IMR-90 (cell line): ENCODE measurements around the gene NAIF1. TPM values are rescaled to one million over a fixed set of nuclear protein-coding genes. Genes with fewer than 3 reads are reported as not detected.
A peak's percentile ranks its signal among the peaks of the same experiment; 100 is the strongest.

Experiments used
- ATAC-seq: fragments of 200-7000 bp; cut with Tn5 transposase; 2 replicates; pipeline ENCODE4 v1.9.1; 2020; ENCODE audit warnings: low read depth, mild to moderate bottlenecking, moderate library complexity
- BruUV-seq: library from RNA; stranded (reverse); fragments of 400-500 nt; replicated peaks from 2 replicates; lab custom pipeline; 2021; lab: Mats Ljungman, UMichigan
- CTCF ChIA-PET: fragments of 300-600 bp; formaldehyde crosslinking; extraction: SDS; loops from one replicate; lab custom pipeline; 2021; ENCODE audit warnings: antibody characterized with exemption; lab: Yijun Ruan, JAX
- POLR2A ChIA-PET: fragments of 300-600 bp; sonication (Branson Sonifier 250); formaldehyde crosslinking; loops from one replicate; lab custom pipeline; 2022; ENCODE audit warnings: antibody characterized with exemption; ENCODE audit not compliant: unreplicated experiment; lab: Charles Lee
- DNase-seq: peaks from one replicate; pipeline ENCODE4 v3.0.0; 2013
- H2AFZ ChIP-seq: replicated peaks from 2 replicates; pipeline ENCODE3; 2013; ENCODE audit warnings: low read length, mild to moderate bottlenecking; ENCODE audit not compliant: poor library complexity
- H2AK5ac ChIP-seq: 2 replicates; pipeline ENCODE4 v1.6.1; 2013; ENCODE audit warnings: low read depth, low read length, inconsistent platforms
- H2AK9ac ChIP-seq: replicated peaks from 2 replicates; pipeline ENCODE3; 2013; ENCODE audit warnings: mild to moderate bottlenecking, low read depth, low read length, moderate library complexity; ENCODE audit not compliant: poor library complexity
- H2BK120ac ChIP-seq: 2 replicates; pipeline ENCODE4 v1.6.1; 2013; ENCODE audit warnings: low read depth, low read length, inconsistent platforms
- H2BK15ac ChIP-seq: 3 replicates; pipeline ENCODE4 v1.6.1; 2013; ENCODE audit warnings: low read depth, low read length, inconsistent platforms
- H2BK20ac ChIP-seq: 2 replicates; pipeline ENCODE4 v1.6.1; 2013; ENCODE audit warnings: low read depth, mild to moderate bottlenecking, inconsistent platforms, low read length, moderate library complexity
- H2BK5ac ChIP-seq: 2 replicates; pipeline ENCODE4 v1.6.1; 2013; ENCODE audit warnings: mild to moderate bottlenecking, low read depth, low read length, inconsistent platforms; ENCODE audit not compliant: poor library complexity, severe bottlenecking
- H3K14ac ChIP-seq: replicated peaks from 2 replicates; pipeline ENCODE4 v1.6.1; 2013; ENCODE audit warnings: low read depth, low read length, inconsistent platforms
- H3K18ac ChIP-seq: 2 replicates; pipeline ENCODE4 v1.6.1; 2013; ENCODE audit warnings: low read depth, low read length, control low read depth
- H3K23ac ChIP-seq: 2 replicates; pipeline ENCODE4 v1.6.1; 2013; ENCODE audit warnings: low read depth, low read length, inconsistent platforms
- H3K27ac ChIP-seq: 2 replicates; pipeline ENCODE4 v1.5.1; 2013; ENCODE audit warnings: mild to moderate bottlenecking, control low read depth, low read length; ENCODE audit not compliant: insufficient read depth
- H3K27me3 ChIP-seq: 2 replicates; pipeline ENCODE4 v1.6.1; 2013; ENCODE audit warnings: low read length; ENCODE audit not compliant: control insufficient read depth, insufficient read depth
- H3K36me3 ChIP-seq: 2 replicates; pipeline ENCODE4 v1.6.1; 2013; ENCODE audit warnings: low read length, mixed read lengths; ENCODE audit not compliant: control insufficient read depth, insufficient read depth
- H3K4ac ChIP-seq: 2 replicates; pipeline ENCODE4 v1.6.1; 2013; ENCODE audit warnings: low read depth, low read length, inconsistent platforms
- H3K4me1 ChIP-seq: 2 replicates; pipeline ENCODE4 v1.6.1; 2013; ENCODE audit warnings: low read length, mixed read lengths; ENCODE audit not compliant: control insufficient read depth, insufficient read depth
- H3K4me2 ChIP-seq: 2 replicates; pipeline ENCODE4 v1.6.1; 2013; ENCODE audit warnings: low read depth, mild to moderate bottlenecking, control low read depth, low read length, moderate library complexity
- H3K4me3 ChIP-seq: 2 replicates; pipeline ENCODE4 v1.5.1; 2013; ENCODE audit warnings: low read depth, mild to moderate bottlenecking, control low read depth, low read length, moderate library complexity; ENCODE audit not compliant: insufficient read depth
- H3K56ac ChIP-seq: 2 replicates; pipeline ENCODE4 v1.6.1; 2013; ENCODE audit warnings: low read length, inconsistent platforms; ENCODE audit not compliant: insufficient read depth; ENCODE audit errors: extremely low read depth
- H3K79me1 ChIP-seq, 2 experiments: 2 replicates each; pipeline ENCODE4 v1.6.1; 2013; ENCODE audit warnings: low read length in 2 of 2, inconsistent platforms in 1 of 2, low read depth in 1 of 2
- H3K9ac ChIP-seq: 2 replicates; pipeline ENCODE4 v1.6.1; 2013; ENCODE audit warnings: low read depth, low read length, control low read depth
- H3K9me1 ChIP-seq: 2 replicates; pipeline ENCODE4 v1.6.1; 2013; ENCODE audit warnings: low read length, inconsistent platforms; ENCODE audit not compliant: insufficient read depth
- H3K9me3 ChIP-seq: 2 replicates; pipeline ENCODE4 v1.6.1; 2013; ENCODE audit warnings: low read length; ENCODE audit not compliant: control insufficient read depth, insufficient read depth
- H4K20me1 ChIP-seq: 2 replicates; pipeline ENCODE4 v1.6.1; 2013; ENCODE audit warnings: low read length, inconsistent platforms; ENCODE audit not compliant: insufficient read depth
- H4K5ac ChIP-seq: 2 replicates; pipeline ENCODE4 v1.6.1; 2013; ENCODE audit warnings: mild to moderate bottlenecking, low read depth, low read length, control low read depth
- H4K8ac ChIP-seq, 2 experiments: 2 replicates each; pipeline ENCODE4 v1.6.1; 2013; ENCODE audit warnings: low read depth in 2 of 2, low read length in 2 of 2, control low read depth in 1 of 2, inconsistent platforms in 1 of 2
- H4K91ac ChIP-seq: 2 replicates; pipeline ENCODE4 v1.6.1; 2013; ENCODE audit warnings: low read depth, low read length, inconsistent platforms; ENCODE audit not compliant: insufficient read depth
- BHLHE40 ChIP-seq: fragments of 150-350 bp; IDR thresholded peaks from 2 replicates; pipeline ENCODE4 v1.6.1; 2016; ENCODE audit warnings: mild to moderate bottlenecking, low read depth, low read length
- NFE2L2 ChIP-seq: fragments of 150-350 bp; IDR thresholded peaks from 2 replicates; pipeline ENCODE4 v1.6.1; 2016; ENCODE audit warnings: low read depth, mild to moderate bottlenecking, low read length
- RCOR1 ChIP-seq: IDR thresholded peaks from 2 replicates; pipeline ENCODE4 v1.6.1; 2012; ENCODE audit warnings: mild to moderate bottlenecking, low read length, improper control_type of control experiment; ENCODE audit not compliant: insufficient replicate concordance
- RFX5 ChIP-seq: IDR thresholded peaks from 2 replicates; pipeline ENCODE4 v1.8.0; 2012; ENCODE audit warnings: low read depth, mild to moderate bottlenecking, low read length, moderate library complexity
- SMC3 ChIP-seq: fragments of 150-350 bp; IDR thresholded peaks from 2 replicates; pipeline ENCODE4 v1.6.1; 2016; ENCODE audit warnings: low read depth, mild to moderate bottlenecking, antibody characterized with exemption, low read length, moderate library complexity
- WGBS, 2 experiments: methylation state at CpG; one replicate each; pipeline versions ENCODE4 v1.1.5 to v1.1.7; 2013; ENCODE audit warnings: missing lambda C conversion rate in 2 of 2; ENCODE audit not compliant: insufficient read length in 1 of 2; ENCODE audit errors: extremely low coverage in 2 of 2; 5-methylcytosine and 5-hydroxymethylcytosine counted together
- dilution Hi-C: fragments of 300-500 bp; cut with HindIII; formaldehyde crosslinking; loops from one replicate; pipeline ENCODE4 v1.14.3; 2018; ENCODE audit warnings: low sequenced_read_pairs; ENCODE audit not compliant: unreplicated experiment
- in situ Hi-C: fragments of 300-500 bp; cut with MboI; formaldehyde crosslinking; loops from 3 replicates; pipeline ENCODE4 v1.14.3; 2019; ENCODE audit warnings: low sequenced_read_pairs, inconsistent platforms, mixed read lengths
- intact Hi-C: fragments of 100-400 bp; cut with micrococcal nuclease; formaldehyde crosslinking; loops from 2 replicates; pipeline ENCODE4 v1.10.0; 2022
- polyA plus RNA-seq, 3 experiments: library from polyadenylated mRNA; depleted of rRNA; stranded (reverse); fragments of >200 nt; gene quantifications; 2 replicates each; pipeline ENCODE4 v1.2.3, GENCODE V29; 2012; ENCODE audit warnings: low replicate concordance in 1 of 3
- total RNA-seq: library from RNA; depleted of rRNA; stranded (reverse); fragments of >200 nt; gene quantifications from 2 replicates; pipeline ENCODE4 v1.2.3, GENCODE V29; 2012
- TF ChIP-seq, protein P1 (sequence below): fragments of 150-350 bp; IDR thresholded peaks from 2 replicates; pipeline ENCODE4 v1.6.1; 2017; ENCODE audit warnings: mild to moderate bottlenecking, antibody characterized with exemption, low read length, low read depth
- TF ChIP-seq, protein P2 (sequence below): conservative IDR thresholded peaks from 2 replicates; pipeline ENCODE4 v1.5.1; 2012; ENCODE audit warnings: mild to moderate bottlenecking, low read depth, low read length, improper control_type of control experiment

NAIF1 gene
- total and polyA plus RNA-seq, 2 of the 4 experiments (the other 2 are of a cell fraction): 9.7 to 10.1 TPM

DNA sequence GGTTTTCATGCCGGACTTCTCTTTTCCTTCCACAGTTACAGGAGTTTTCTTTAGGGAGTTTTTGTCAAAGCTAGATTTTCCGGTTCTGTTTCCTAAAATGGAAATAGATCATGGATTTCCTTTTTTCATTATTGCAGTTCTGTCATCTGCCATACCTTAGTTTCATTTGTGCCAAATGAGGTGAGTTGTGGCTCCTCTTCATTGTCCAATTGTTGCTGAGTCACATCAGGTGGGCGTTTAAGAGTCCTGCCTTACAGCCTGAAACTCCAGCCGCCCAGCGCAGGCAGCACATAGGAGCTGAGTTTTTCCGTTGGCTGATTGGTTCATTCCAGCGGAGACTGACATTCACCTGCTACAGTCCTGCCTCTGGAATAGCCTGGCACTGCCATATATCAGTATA is 15.0 kb upstream of the NAIF1 start:
- Histone ChIP-seq H3K4me1 (peaks cover 32% of the 10 kb centered on the region), H4K8ac (peak overlapping the region in 1 of 2 experiments; percentile 45; a peak in 1 of 4 replicates), H3K9me3 (no peaks in the 10 kb centered on the region), H4K91ac (no peak overlapping the region; the same call in 1 of the 2 replicates), H3K14ac (no peak overlapping the region), H3K36me3 (no peaks in the 10 kb centered on the region), H4K20me1 (peaks cover 11% of the 10 kb centered on the region), H2BK15ac (no peak overlapping the region; the same call in 2 of the 3 replicates), H3K4me2 (no peak overlapping the region; the same call in 1 of the 2 replicates), H3K27me3 (no peaks in the 10 kb centered on the region), H3K4ac (peak overlapping the region; percentile 4; the same call in 1 of the 2 replicates), H3K79me1 (peaks cover 5 to 67% of the 10 kb centered on the region in 2 experiments), H3K9ac (no peak overlapping the region), H3K27ac (peak overlapping the region; percentile 92; the same call in 1 of the 2 replicates), H2BK120ac (peak overlapping the region; percentile 63; the same call in 1 of the 2 replicates), H3K4me3 (no peak overlapping the region), H3K23ac (no peak overlapping the region), H2AK9ac (no peak overlapping the region), H2BK20ac (peak overlapping the region; percentile 9; the same call in 1 of the 2 replicates), H2BK5ac (peak overlapping the region; percentile 5), H4K5ac (peak overlapping the region; percentile 39; the same call in 1 of the 2 replicates), H3K18ac (peak overlapping the region; percentile 34; the same call in 1 of the 2 replicates), H2AK5ac (peak overlapping the region; percentile 83; the same call in 1 of the 2 replicates), H3K56ac (no peak overlapping the region), H3K9me1 (peaks cover 13% of the 10 kb centered on the region), H2AFZ (no peak overlapping the region)
- dilution Hi-C loops: no loop called here
- ChIA-PET POLR2A (no interaction called here), CTCF (no interaction called here)
- intact Hi-C loops: loop anchor here (5.0 kb wide), 1 partner anchor 115 kb away; no protein-coding TSS in a partner anchor
- 100% methylated on average over 1 of the region's 7 CpGs; no CpG with 5 or more reads in 1 of the 2 experiments for WGBS, 2 experiments
- in situ Hi-C loops: no loop called here
- DNase-seq (no peak), ATAC-seq (no peak)
- BruUV-seq: no TSS peak
- TF ChIP-seq SMC3 (no peak), NFE2L2 (peak; percentile 48), RCOR1 (no peak), RFX5 (no peak), BHLHE40 (no peak)
- TF ChIP-seq, protein P1, sequence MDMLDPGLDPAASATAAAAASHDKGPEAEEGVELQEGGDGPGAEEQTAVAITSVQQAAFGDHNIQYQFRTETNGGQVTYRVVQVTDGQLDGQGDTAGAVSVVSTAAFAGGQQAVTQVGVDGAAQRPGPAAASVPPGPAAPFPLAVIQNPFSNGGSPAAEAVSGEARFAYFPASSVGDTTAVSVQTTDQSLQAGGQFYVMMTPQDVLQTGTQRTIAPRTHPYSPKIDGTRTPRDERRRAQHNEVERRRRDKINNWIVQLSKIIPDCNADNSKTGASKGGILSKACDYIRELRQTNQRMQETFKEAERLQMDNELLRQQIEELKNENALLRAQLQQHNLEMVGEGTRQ: no peak
- TF ChIP-seq, protein P2, sequence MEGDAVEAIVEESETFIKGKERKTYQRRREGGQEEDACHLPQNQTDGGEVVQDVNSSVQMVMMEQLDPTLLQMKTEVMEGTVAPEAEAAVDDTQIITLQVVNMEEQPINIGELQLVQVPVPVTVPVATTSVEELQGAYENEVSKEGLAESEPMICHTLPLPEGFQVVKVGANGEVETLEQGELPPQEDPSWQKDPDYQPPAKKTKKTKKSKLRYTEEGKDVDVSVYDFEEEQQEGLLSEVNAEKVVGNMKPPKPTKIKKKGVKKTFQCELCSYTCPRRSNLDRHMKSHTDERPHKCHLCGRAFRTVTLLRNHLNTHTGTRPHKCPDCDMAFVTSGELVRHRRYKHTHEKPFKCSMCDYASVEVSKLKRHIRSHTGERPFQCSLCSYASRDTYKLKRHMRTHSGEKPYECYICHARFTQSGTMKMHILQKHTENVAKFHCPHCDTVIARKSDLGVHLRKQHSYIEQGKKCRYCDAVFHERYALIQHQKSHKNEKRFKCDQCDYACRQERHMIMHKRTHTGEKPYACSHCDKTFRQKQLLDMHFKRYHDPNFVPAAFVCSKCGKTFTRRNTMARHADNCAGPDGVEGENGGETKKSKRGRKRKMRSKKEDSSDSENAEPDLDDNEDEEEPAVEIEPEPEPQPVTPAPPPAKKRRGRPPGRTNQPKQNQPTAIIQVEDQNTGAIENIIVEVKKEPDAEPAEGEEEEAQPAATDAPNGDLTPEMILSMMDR: no peak
